RWPE2 (cell line): ENCODE measurements around the gene ULK2.

Experiments used
- ATAC-seq: fragments of 200-7000 bp; cut with Tn5 transposase; 3 replicates; pipeline ENCODE4 v1.9.1; 2021; ENCODE audit warnings: low read depth
- DNase-seq: peaks from one replicate; pipeline ENCODE4 v3.0.0-alpha.2; 2020; ENCODE audit warnings: low spot score
- H3K27ac ChIP-seq: fragments of 450-650 bp; 2 replicates; pipeline ENCODE4 v1.5.1; 2017; ENCODE audit warnings: mild to moderate bottlenecking; ENCODE audit not compliant: poor library complexity, severe bottlenecking
- H3K27me3 ChIP-seq: fragments of 250-450 bp; sonication (Bioruptor Pico); 2 replicates; pipeline ENCODE4 v1.5.1; 2021; ENCODE audit warnings: mild to moderate bottlenecking, moderate library complexity; ENCODE audit not compliant: insufficient read depth, poor library complexity, severe bottlenecking
- H3K36me3 ChIP-seq: fragments of 250-450 bp; sonication (Bioruptor Pico); 2 replicates; pipeline ENCODE4 v1.5.1; 2020; ENCODE audit warnings: low read depth, mild to moderate bottlenecking, moderate library complexity
- H3K4me1 ChIP-seq: fragments of 250-450 bp; sonication (Bioruptor Pico); 2 replicates; pipeline ENCODE4 v1.5.1; 2021; ENCODE audit warnings: mild to moderate bottlenecking, moderate library complexity; ENCODE audit not compliant: insufficient read depth, poor library complexity, severe bottlenecking
- H3K4me3 ChIP-seq: fragments of 250-450 bp; sonication (Bioruptor Pico); 2 replicates; pipeline ENCODE4 v1.5.1; 2021; ENCODE audit warnings: mild to moderate bottlenecking, moderate library complexity; ENCODE audit not compliant: severe bottlenecking
- H3K9me3 ChIP-seq: fragments of 250-450 bp; sonication (Bioruptor Pico); 2 replicates; pipeline ENCODE4 v1.5.1; 2021; ENCODE audit warnings: mild to moderate bottlenecking, moderate library complexity; ENCODE audit not compliant: severe bottlenecking
- CTCF ChIP-seq: fragments of 450-650 bp; IDR thresholded peaks from one replicate; pipeline ENCODE4 v1.5.1; 2017; ENCODE audit warnings: mild to moderate bottlenecking, moderate library complexity; ENCODE audit not compliant: poor library complexity, severe bottlenecking

ULK2 gene

GRCh38 chr17:19731626-19732025 is 136.1 kb downstream of the ULK2 start:
- Histone ChIP-seq H3K27ac (no peak overlapping the region), H3K4me1 (peaks cover 19% of the 10 kb centered on the region), H3K27me3 (no peaks in the 10 kb centered on the region), H3K9me3 (no peaks in the 10 kb centered on the region), H3K36me3 (no peaks in the 10 kb centered on the region), H3K4me3 (no peak overlapping the region)
- ATAC-seq (no peak), DNase-seq (no peak)
- TF ChIP-seq CTCF = no peak

- Histone ChIP-seq H3K4me3 (no peak overlapping the region), H3K4me1 (peaks cover 19% of the 10 kb centered on the region), H3K36me3 (no peaks in the 10 kb centered on the region), H3K27ac (no peak overlapping the region), H3K27me3 (no peaks in the 10 kb centered on the region), H3K9me3 (no peaks in the 10 kb centered on the region)
- no peak for TF ChIP-seq CTCF
- ATAC-seq (no peak), DNase-seq (no peak)
Observed at GRCh38 chr17:19730843-19731242, 136.9 kb downstream of the ULK2 start.

- Histone ChIP-seq H3K9me3 (no peaks in the 10 kb centered on the region), H3K4me3 (no peak overlapping the region), H3K27ac (no peak overlapping the region), H3K4me1 (peaks cover 25% of the 10 kb centered on the region), H3K27me3 (no peaks in the 10 kb centered on the region), H3K36me3 (no peaks in the 10 kb centered on the region)
- DNase-seq = no peak
- no peak for TF ChIP-seq CTCF
- no peak for ATAC-seq
Observed at GRCh38 chr17:19729900-19730299, 137.8 kb downstream of the ULK2 start.

- peak; percentile 70 for ATAC-seq
Observed at GRCh38 chr17:19728084-19728495, 139.6 kb downstream of the ULK2 start.

More at GRCh38 chr17:19728084-19728495, 139.6 kb downstream of the ULK2 start:
- H3K4me3 ChIP-seq = no peak overlapping the region
- peak overlapping the region; percentile 64 for H3K27ac ChIP-seq
- no peaks in the 10 kb centered on the region for H3K36me3 ChIP-seq
- H3K4me1 ChIP-seq = peaks cover 36% of the 10 kb centered on the region
- TF ChIP-seq CTCF = no peak
- H3K27me3 ChIP-seq = no peaks in the 10 kb centered on the region
- peak; percentile 76 for DNase-seq
- no peaks in the 10 kb centered on the region for H3K9me3 ChIP-seq
